ENCODE results near the gene STXBP6.
"Not testable (repeated sequence)": the region's sequence is repeated elsewhere in the genome, so short reads cannot be mapped to it uniquely, and the experiment has no call there.

- TF ChIP-seq EZH2 (IDR thresholded peaks at IDR 0.05); POLR2AphosphoS5 (IDR thresholded peaks at IDR 0.05; ENCODE audit: borderline replicate concordance, low read depth, low read length): not testable (repeated sequence)
Observed at GRCh38 chr14:24836324-24836723, 213.6 kb downstream of the STXBP6 start.
